Aorta (tissue), 5 donors: Measurements from ENCODE around the gene ARHGAP22. TPM values are rescaled to one million over a fixed set of nuclear protein-coding genes. Genes with fewer than 3 reads are reported as not detected.

Source experiments
- ATAC-seq: fragments of 200-7000 bp; cut with Tn5 transposase; one replicate; pipeline ENCODE4 v1.9.1; 2022; ENCODE audit warnings: moderate library complexity; ENCODE audit not compliant: low FRiP score
- DNase-seq, 2 donors: peaks; one replicate each; pipeline ENCODE4 v3.0.0-alpha.2; 2020
- H3K27ac ChIP-seq, 2 donors: one replicate each; pipeline ENCODE4 v1.5.1; 2013; ENCODE audit warnings: low read length in 2 of 2, mild to moderate bottlenecking in 2 of 2, moderate library complexity in 2 of 2, control low read depth in 1 of 2, inconsistent platforms in 1 of 2, low read depth in 1 of 2
- H3K27me3 ChIP-seq, 2 donors: one replicate each; pipeline ENCODE4 v1.6.1; 2013; ENCODE audit warnings: control low read depth in 1 of 2, low read length in 1 of 2, mild to moderate bottlenecking in 1 of 2, moderate library complexity in 1 of 2; ENCODE audit not compliant: insufficient read depth in 2 of 2, control insufficient read depth in 1 of 2
- H3K36me3 ChIP-seq, 2 donors: one replicate each; pipeline ENCODE4 v1.6.1; 2013; ENCODE audit warnings: control low read depth in 1 of 2, low read length in 1 of 2, mild to moderate bottlenecking in 1 of 2; ENCODE audit not compliant: insufficient read depth in 2 of 2, control insufficient read depth in 1 of 2
- H3K4me1 ChIP-seq, 2 donors: one replicate each; pipeline ENCODE4 v1.6.1; 2013; ENCODE audit warnings: low read length in 2 of 2, control low read depth in 1 of 2, mild to moderate bottlenecking in 1 of 2, moderate library complexity in 1 of 2; ENCODE audit not compliant: insufficient read depth in 2 of 2, control insufficient read depth in 1 of 2
- H3K4me3 ChIP-seq, 2 donors: one replicate each; pipeline ENCODE4 v1.5.1; 2013; ENCODE audit warnings: low read length in 2 of 2, control low read depth in 1 of 2, mild to moderate bottlenecking in 1 of 2
- H3K9me3 ChIP-seq: one replicate; pipeline ENCODE4 v1.6.1; 2013; ENCODE audit warnings: mild to moderate bottlenecking, low read length; ENCODE audit not compliant: control insufficient read depth
- WGBS, 2 donors: extraction: QIAGEN DNeasy Blood & Tissue Kit; methylation state at CpG; one replicate each; pipeline ENCODE4 v1.1.7; 2013; 5-methylcytosine and 5-hydroxymethylcytosine counted together
- intact Hi-C, 2 donors: fragments of 100-400 bp; cut with DNase I; formaldehyde crosslinking; loops; one replicate each; pipeline versions ENCODE4 v1.14.2 to v1.15.0; 2022
- polyA plus RNA-seq, 2 donors: library from polyadenylated mRNA; stranded (reverse); fragments of 200-250 nt; gene quantifications; one replicate each; pipeline ENCODE4 v1.2.3, GENCODE V29; 2013
- total RNA-seq, 2 donors: library from RNA; stranded (reverse); fragmentation: NEBNext Ultra II Directional; extraction: Animal tissue kit (Norgen Biotek cat#: 25700); gene quantifications; one replicate each; pipeline ENCODE4 v1.2.1, GENCODE V29; 2021
- donor health status: healthy with polysubstance abuse.
- donor health status: Bipolar disorder and iron deficiency.
- donor health status: DM: no; HTN: no; CAD: no.
- donor health status: DM: no; HTN: no; CAD: no.
- donor health status: DM: yes; HTN: yes; CAD: no.

Gene ARHGAP22
- total and polyA plus RNA-seq, 4 donors, result 6.1 to 29.1 (median 17.1) TPM

DNA sequence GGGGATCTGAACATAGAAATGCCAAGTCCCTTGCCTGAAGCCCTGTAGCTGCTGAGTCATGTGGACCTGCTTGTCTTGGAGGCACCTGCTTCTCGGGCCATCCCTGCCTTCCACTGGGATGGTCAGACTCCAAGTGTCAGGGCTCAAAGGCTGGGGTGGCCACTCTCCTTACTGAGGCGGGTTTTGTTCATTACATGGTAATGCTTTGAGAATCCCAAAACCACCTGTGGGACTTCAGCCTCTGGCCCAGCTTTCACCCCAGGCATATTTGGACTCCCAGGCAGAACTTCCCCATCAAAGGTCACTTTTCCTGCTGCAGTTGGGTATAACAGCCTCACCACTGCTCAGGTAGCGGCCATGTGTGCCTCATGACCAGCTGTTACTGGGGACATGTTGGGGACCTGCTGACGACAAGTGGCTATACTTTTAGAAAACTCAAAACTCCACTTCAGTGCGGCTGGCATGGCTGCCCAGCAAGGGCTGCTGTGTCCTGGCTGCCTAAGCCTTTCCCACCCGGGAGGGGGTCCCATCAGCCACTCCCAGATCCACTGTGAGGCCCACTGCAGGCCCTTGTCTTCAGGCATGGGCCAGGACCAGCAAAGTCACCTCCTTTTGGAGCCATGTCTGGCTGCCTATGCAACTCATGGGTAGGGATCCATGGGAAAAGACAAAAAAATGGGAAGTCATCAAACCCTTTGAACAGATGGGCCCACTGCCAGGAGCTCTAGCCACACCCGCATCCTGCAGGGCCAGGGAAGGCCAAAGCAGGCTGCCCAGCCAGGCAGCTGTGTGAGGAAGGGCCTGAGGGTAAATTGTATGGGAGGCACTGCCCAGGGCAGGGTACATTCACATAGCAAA is 96.7 kb downstream of the ARHGAP22 start:
- DNase-seq (peak in 1 of 2 donors; percentile 78), ATAC-seq (no peak)
- Histone ChIP-seq H3K27ac (no peak overlapping the region), H3K4me1 (no peaks in the 10 kb centered on the region), H3K9me3 (no peaks in the 10 kb centered on the region), H3K4me3 (no peak overlapping the region), H3K27me3 (no peaks in the 10 kb centered on the region), H3K36me3 (no peaks in the 10 kb centered on the region)
- WGBS, 2 donors, result 93 to 95% methylated on average over 7 of the region's 7 CpGs
- intact Hi-C loops, result loop anchor here in 1 of 2 donors (10.0 kb wide), 1 partner anchor 143 kb away; no protein-coding TSS in a partner anchor

DNA sequence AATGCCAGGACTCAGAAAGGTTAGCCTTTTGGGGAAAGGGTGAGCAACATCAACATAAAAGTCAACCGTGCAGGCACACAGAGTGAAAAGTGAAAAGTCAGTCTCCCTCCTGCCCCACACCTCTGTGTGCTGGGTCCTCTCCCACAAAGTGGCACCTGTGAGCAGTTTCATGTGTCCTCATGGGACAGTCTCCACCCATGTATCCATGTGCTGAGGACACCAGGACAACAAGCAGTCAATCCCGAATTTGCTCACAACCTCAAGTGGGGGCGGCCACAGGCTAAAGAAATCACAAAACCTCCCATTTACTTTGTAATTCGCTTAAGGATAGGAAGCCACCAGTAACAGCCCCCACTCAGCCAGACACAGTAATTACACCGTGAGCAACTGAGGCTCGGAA is 97.4 kb downstream of the ARHGAP22 start:
- Histone ChIP-seq H3K27ac (no peak overlapping the region), H3K27me3 (no peaks in the 10 kb centered on the region), H3K4me3 (no peak overlapping the region), H3K36me3 (no peaks in the 10 kb centered on the region), H3K9me3 (no peaks in the 10 kb centered on the region), H3K4me1 (no peaks in the 10 kb centered on the region)
- intact Hi-C loops, result loop anchor here in 1 of 2 donors (10.0 kb wide), 1 partner anchor 143 kb away; no protein-coding TSS in a partner anchor
- WGBS, 2 donors, result 82 to 85% methylated on average over 6 of the region's 6 CpGs
- ATAC-seq, result no peak
- DNase-seq, result no peak

DNA sequence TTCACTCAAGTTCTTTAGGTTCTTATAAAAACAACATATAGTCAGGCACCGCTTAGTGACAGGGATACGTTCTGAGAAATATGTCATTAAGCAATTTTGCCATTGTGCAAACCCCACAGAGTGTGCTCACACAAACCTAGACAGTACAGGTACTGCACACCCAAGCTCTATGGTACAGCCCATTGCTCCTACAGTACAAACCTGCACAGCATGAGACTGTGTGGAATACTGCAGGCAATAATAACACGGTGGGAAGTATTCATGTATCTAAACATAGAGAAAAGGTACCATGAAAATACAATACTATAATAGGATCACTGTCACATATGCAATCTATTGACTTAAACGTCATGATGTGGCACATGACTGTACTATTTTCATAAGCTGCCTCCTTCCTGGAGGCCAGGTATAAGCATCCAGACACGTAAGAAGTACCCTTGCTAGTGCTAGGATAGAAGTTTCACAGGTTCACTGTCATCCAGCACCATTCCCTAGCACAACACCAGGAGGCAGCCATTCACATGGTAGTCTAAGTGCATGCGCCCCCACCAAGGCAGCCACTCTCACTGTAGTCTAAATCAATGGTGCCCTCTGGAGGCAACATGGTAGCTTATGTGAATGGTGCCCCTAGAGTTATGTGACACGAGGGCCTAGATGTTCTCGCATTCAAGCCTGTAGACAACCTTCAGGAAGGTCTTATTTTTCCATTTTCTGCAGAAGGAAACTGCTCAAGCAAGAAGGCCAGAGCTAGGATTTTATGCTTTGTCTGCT is 98.5 kb downstream of the ARHGAP22 start:
- Histone ChIP-seq H3K4me1 (no peaks in the 10 kb centered on the region), H3K27ac (no peak overlapping the region), H3K36me3 (no peaks in the 10 kb centered on the region), H3K9me3 (no peaks in the 10 kb centered on the region), H3K4me3 (no peak overlapping the region), H3K27me3 (no peaks in the 10 kb centered on the region)
- 88 to 90% methylated on average over 8 of the region's 8 CpGs for WGBS, 2 donors
- intact Hi-C loops, result loop anchor here in 1 of 2 donors (10.0 kb wide), 1 partner anchor 142 kb away; no protein-coding TSS in a partner anchor
- no peak for ATAC-seq
- DNase-seq, result no peak

DNA sequence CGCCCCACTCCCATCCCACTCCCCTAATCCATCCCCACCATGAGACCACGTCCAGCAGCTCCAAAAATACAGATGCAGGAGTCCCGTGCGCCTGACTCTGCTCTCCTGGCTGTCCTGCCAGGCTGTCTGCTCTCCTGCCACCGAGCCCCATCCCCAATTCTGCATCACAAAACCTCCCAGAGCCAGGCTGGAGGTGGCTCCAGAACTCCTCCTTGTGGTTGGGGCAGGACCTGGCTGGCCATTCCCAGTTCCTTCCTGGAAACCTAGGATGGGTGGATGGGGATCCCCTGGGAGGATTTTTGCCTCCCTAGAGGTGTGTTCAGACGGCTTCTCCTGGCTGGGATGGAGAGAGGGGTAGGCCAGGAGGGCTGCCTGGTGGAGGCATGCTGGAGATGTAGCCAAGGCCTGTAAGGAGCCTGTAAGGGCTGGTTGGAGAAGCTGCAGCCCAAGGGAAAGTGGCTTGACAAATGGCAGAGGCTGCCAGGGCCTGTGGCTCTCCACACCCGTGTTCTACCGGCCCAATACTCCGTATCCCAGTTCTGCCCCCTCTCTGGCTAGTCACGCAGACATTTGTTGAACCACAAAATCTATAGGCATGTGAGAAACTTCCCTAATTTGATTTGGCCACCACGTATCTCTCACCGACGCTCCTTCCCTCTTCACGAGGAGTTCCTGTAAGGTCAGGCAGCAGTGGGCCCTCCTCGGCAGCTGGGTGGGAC is 99.3 kb downstream of the ARHGAP22 start:
- intact Hi-C loops, result loop anchor here in 1 of 2 donors (10.0 kb wide), 1 partner anchor 141 kb away; no protein-coding TSS in a partner anchor
- Histone ChIP-seq H3K4me1 (no peaks in the 10 kb centered on the region), H3K4me3 (no peak overlapping the region), H3K36me3 (no peaks in the 10 kb centered on the region), H3K27me3 (no peaks in the 10 kb centered on the region), H3K27ac (no peak overlapping the region), H3K9me3 (no peaks in the 10 kb centered on the region)
- 93 to 94% methylated on average over 15 of the region's 15 CpGs for WGBS, 2 donors
- DNase-seq (no peak), ATAC-seq (no peak)

DNA sequence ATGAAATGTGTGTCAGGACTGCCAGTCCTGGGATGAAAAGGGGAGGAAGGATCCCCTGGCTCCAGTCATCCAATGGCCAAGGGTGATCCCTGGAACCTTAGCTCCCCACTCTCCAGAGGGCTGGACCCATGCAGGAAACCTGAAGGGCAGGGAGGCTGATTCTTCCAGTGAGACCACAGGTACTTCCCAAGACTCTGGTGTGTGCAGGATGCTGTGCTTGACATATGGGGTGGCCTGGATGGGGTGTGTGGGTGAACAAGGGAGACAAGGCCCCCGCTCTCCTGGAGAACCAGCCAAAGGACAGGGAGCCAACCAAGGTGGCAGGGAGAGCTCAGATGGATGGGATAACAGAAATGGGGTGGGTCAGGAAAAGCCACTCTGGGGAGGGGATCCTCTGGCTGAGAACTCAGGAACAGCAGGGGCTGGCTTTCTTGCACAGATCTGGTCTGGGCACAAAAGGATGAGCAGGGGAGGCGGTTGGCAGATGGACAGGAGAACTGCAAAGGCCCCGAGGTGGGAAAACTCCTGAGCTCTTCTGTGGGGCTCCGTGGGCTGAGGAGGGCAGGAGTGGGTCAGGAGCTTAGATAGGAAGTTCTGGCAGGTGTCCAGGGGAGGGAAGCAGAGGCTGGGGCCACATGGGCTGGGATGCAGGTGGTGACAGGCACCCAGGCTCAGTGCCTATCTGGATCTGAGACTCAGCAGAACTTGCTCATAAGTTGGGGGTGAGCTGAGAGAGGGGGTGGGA is 100.6 kb downstream of the ARHGAP22 start:
- Histone ChIP-seq H3K9me3 (no peaks in the 10 kb centered on the region), H3K36me3 (no peaks in the 10 kb centered on the region), H3K27me3 (no peaks in the 10 kb centered on the region), H3K27ac (no peak overlapping the region), H3K4me1 (no peaks in the 10 kb centered on the region), H3K4me3 (no peak overlapping the region)
- DNase-seq, result no peak
- intact Hi-C loops, result loop anchor here in 1 of 2 donors (10.0 kb wide), 1 partner anchor 140 kb away; no protein-coding TSS in a partner anchor
- ATAC-seq, result no peak
- WGBS, 2 donors, result 80 to 85% methylated on average over 4 of the region's 4 CpGs

DNA sequence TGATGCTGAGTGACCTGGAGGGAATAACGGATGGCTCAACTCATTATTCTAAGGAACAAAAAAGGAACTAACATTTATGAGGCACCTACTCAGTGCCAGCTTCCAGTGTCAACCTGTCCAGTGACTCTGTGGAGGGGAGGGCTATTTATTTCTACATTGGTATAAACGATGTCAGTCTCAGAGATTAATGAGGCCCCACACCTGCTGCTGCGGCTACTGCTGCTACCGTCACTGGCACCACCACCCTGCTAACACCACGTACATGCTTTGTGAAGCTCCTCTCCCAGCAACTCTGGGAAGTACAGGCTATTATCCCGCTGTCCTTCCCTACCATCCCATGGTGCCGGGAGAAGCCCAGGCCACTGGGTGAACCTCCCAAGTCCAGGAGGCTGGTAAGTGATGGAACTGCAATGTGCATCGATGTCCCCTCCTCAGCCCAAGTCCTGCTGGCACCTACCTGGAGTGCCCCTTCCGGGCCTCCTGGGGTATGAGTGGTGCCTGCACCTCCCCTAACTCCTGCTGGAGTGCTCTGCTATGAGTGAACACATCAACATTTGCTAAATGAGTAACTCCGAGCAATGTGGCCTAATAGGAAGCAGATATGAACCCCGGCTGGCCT is 101.5 kb downstream of the ARHGAP22 start:
- no peak for DNase-seq
- intact Hi-C loops, result loop anchor here in 1 of 2 donors (10.0 kb wide), 1 partner anchor 139 kb away; no protein-coding TSS in a partner anchor
- WGBS, 2 donors, result 93 to 96% methylated on average over 11 of the region's 11 CpGs

DNA sequence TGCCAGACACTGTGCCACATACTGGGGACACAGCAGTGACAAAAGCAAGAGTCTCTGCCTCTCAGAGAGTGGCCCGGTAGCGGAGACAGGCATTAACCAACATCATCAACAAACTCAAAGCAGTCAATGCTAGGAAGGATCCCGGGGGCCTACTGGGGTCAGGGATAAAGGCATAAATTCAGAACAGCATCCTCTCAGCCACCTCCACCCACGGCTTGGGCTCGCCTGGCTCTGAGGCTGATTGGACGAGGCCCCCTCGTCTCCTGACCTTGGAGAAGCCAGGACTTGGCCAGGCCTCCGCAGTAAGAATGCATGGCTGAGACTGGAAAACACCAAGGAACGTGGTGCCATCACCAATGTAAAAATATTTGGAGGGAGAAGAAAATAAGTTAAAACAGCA is 102.1 kb downstream of the ARHGAP22 start:
- DNase-seq (no peak), ATAC-seq (no peak)
- intact Hi-C loops, result loop anchor here in 1 of 2 donors (10.0 kb wide), 1 partner anchor 138 kb away; no protein-coding TSS in a partner anchor
- 61 to 62% methylated on average over 9 of the region's 9 CpGs for WGBS, 2 donors
- Histone ChIP-seq H3K27ac (no peak overlapping the region), H3K27me3 (no peaks in the 10 kb centered on the region), H3K4me1 (no peaks in the 10 kb centered on the region), H3K9me3 (no peaks in the 10 kb centered on the region), H3K4me3 (no peak overlapping the region), H3K36me3 (no peaks in the 10 kb centered on the region)

More for the DNA sequence above, 101.5 kb downstream of the ARHGAP22 start:
- Histone ChIP-seq H3K4me3 (no peak overlapping the region), H3K27me3 (no peaks in the 10 kb centered on the region), H3K4me1 (no peaks in the 10 kb centered on the region), H3K36me3 (no peaks in the 10 kb centered on the region), H3K9me3 (no peaks in the 10 kb centered on the region), H3K27ac (no peak overlapping the region)
- no peak for ATAC-seq
